ENCODE results near the gene HMCES. TPM values are rescaled to one million over a fixed set of nuclear protein-coding genes. Genes with fewer than 3 reads are reported as not detected.
A peak's percentile ranks its signal among the peaks of the same experiment; 100 is the strongest.
"Not testable (repeated sequence)": the region's sequence is repeated elsewhere in the genome, so short reads cannot be mapped to it uniquely, and the experiment has no call there.

The HMCES gene
- total and polyA plus RNA-seq, 2 experiments from 2014 or later = 20.1 to 34.3 TPM

GRCh38 chr3:129240436-129240835 is 38.2 kb upstream of the HMCES start:
- DNase-seq (ENCODE audit: low spot score) = no peak
- no peaks in the 10 kb centered on the region for H4K20me1 ChIP-seq (ENCODE audit: insufficient read depth, poor library complexity, severe bottlenecking)
- no peak overlapping the region for H3K4me2 ChIP-seq
- 50% methylated on average over 3 of the region's 3 CpGs for WGBS (ENCODE audit: low lambda C conversion rate, missing lambda C conversion rate)
- TF ChIP-seq EZH2phosphoT487 (IDR thresholded peaks at IDR 0.05; ENCODE audit: low read depth, severe bottlenecking, unreplicated experiment) = no peak
- TF ChIP-seq, protein P1, sequence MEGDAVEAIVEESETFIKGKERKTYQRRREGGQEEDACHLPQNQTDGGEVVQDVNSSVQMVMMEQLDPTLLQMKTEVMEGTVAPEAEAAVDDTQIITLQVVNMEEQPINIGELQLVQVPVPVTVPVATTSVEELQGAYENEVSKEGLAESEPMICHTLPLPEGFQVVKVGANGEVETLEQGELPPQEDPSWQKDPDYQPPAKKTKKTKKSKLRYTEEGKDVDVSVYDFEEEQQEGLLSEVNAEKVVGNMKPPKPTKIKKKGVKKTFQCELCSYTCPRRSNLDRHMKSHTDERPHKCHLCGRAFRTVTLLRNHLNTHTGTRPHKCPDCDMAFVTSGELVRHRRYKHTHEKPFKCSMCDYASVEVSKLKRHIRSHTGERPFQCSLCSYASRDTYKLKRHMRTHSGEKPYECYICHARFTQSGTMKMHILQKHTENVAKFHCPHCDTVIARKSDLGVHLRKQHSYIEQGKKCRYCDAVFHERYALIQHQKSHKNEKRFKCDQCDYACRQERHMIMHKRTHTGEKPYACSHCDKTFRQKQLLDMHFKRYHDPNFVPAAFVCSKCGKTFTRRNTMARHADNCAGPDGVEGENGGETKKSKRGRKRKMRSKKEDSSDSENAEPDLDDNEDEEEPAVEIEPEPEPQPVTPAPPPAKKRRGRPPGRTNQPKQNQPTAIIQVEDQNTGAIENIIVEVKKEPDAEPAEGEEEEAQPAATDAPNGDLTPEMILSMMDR (IDR thresholded peaks at IDR 0.05; ENCODE audit: poor library complexity) = no peak
- no peak for TF ChIP-seq EZH2 (IDR thresholded peaks at IDR 0.05; ENCODE audit: borderline replicate concordance)
- no peaks in the 10 kb centered on the region for H3K79me2 ChIP-seq
- H3K27me3 ChIP-seq = no peaks in the 10 kb centered on the region
- no peak overlapping the region for H2AFZ ChIP-seq
- no peak overlapping the region for H3K27ac ChIP-seq
- H3K4me3 ChIP-seq = no peak overlapping the region
- no peaks in the 10 kb centered on the region for H3K9me3 ChIP-seq (ENCODE audit: low read depth)
- no peaks in the 10 kb centered on the region for H3K9me2 ChIP-seq (replicated peaks; ENCODE audit: insufficient read depth)
- H3K36me3 ChIP-seq (replicated peaks; ENCODE audit: insufficient read depth, low read depth) = no peaks in the 10 kb centered on the region
- H3K4me1 ChIP-seq (ENCODE audit: insufficient read depth) = no peaks in the 10 kb centered on the region

DNA sequence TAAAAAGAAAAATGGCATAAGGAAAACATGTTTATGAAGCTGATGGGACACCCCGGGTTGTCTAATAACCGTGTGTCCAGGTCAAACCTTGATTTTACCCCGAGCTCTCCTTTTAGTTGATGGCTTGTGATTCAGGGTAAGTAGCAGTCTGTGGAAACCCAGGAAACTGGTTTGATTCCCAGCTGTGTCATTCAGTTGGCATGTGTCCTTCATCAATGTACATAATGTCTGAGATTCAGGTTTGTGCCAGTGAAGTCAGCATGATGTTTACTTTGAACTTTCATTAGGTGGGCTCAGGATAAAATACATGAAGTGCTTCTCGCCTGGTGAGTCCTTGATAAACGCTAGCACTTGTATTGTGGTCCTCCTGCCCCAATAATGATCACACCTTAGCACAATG is 33.5 kb upstream of the HMCES start:
- Histone ChIP-seq H3K27me3 (no peaks in the 10 kb centered on the region), H3K4me1 (ENCODE audit: insufficient read depth) (no peaks in the 10 kb centered on the region), H3K79me2 (peaks cover 22% of the 10 kb centered on the region), H3K36me3 (replicated peaks; ENCODE audit: insufficient read depth, low read depth) (no peaks in the 10 kb centered on the region), H3K4me3 (no peak overlapping the region), H3K9me2 (replicated peaks; ENCODE audit: insufficient read depth) (no peaks in the 10 kb centered on the region), H3K4me2 (peak overlapping the region; percentile 41), H3K27ac (peak overlapping the region; percentile 16), H3K9me3 (ENCODE audit: low read depth) (no peaks in the 10 kb centered on the region), H4K20me1 (ENCODE audit: insufficient read depth, poor library complexity, severe bottlenecking) (no peaks in the 10 kb centered on the region), H2AFZ (peak overlapping the region; percentile 34)
- TF ChIP-seq EZH2phosphoT487 (IDR thresholded peaks at IDR 0.05; ENCODE audit: low read depth, severe bottlenecking, unreplicated experiment) (no peak), EZH2 (IDR thresholded peaks at IDR 0.05; ENCODE audit: borderline replicate concordance) (no peak)
- TF ChIP-seq, protein P1 (IDR thresholded peaks at IDR 0.05; ENCODE audit: poor library complexity) = no peak
- DNase-seq (ENCODE audit: low spot score) = no peak
- WGBS (ENCODE audit: low lambda C conversion rate, missing lambda C conversion rate) = 92% methylated on average over 5 of the region's 5 CpGs

GRCh38 chr3:129245641-129246306 is 32.9 kb upstream of the HMCES start:
- not testable (repeated sequence) for H3K4me1 ChIP-seq (ENCODE audit: insufficient read depth); H3K9me2 ChIP-seq (replicated peaks; ENCODE audit: insufficient read depth); H3K4me3 ChIP-seq; H3K27me3 ChIP-seq; H3K36me3 ChIP-seq (replicated peaks; ENCODE audit: insufficient read depth, low read depth); H3K9me3 ChIP-seq (ENCODE audit: low read depth); H4K20me1 ChIP-seq (ENCODE audit: insufficient read depth, poor library complexity, severe bottlenecking)
- TF ChIP-seq, protein P1 (IDR thresholded peaks at IDR 0.05; ENCODE audit: poor library complexity) = peak; percentile 99
- peak overlapping the region; percentile 34 for H2AFZ ChIP-seq
- peak overlapping the region; percentile 41 for H3K4me2 ChIP-seq
- peaks cover 28% of the 10 kb centered on the region for H3K79me2 ChIP-seq
- peak; percentile 95 for DNase-seq (ENCODE audit: low spot score)
- peak overlapping the region; percentile 16 for H3K27ac ChIP-seq
- 21% methylated on average over 10 of the region's 11 CpGs for WGBS (ENCODE audit: low lambda C conversion rate, missing lambda C conversion rate)

GRCh38 chr3:129246636-129247035 is 32.0 kb upstream of the HMCES start:
- Histone ChIP-seq H3K4me2 (no peak overlapping the region), H3K9me3 (ENCODE audit: low read depth) (no peaks in the 10 kb centered on the region), H3K27me3 (no peaks in the 10 kb centered on the region), H3K9me2 (replicated peaks; ENCODE audit: insufficient read depth) (no peaks in the 10 kb centered on the region), H3K36me3 (replicated peaks; ENCODE audit: insufficient read depth, low read depth) (no peaks in the 10 kb centered on the region), H3K4me1 (ENCODE audit: insufficient read depth) (no peaks in the 10 kb centered on the region), H3K27ac (no peak overlapping the region), H3K4me3 (no peak overlapping the region), H2AFZ (no peak overlapping the region), H4K20me1 (ENCODE audit: insufficient read depth, poor library complexity, severe bottlenecking) (peaks cover 8% of the 10 kb centered on the region), H3K79me2 (peaks cover 37% of the 10 kb centered on the region)
- TF ChIP-seq, protein P1 (IDR thresholded peaks at IDR 0.05; ENCODE audit: poor library complexity) = no peak
- TF ChIP-seq EZH2 (IDR thresholded peaks at IDR 0.05; ENCODE audit: borderline replicate concordance) (no peak), EZH2phosphoT487 (IDR thresholded peaks at IDR 0.05; ENCODE audit: low read depth, severe bottlenecking, unreplicated experiment) (no peak)
- DNase-seq (ENCODE audit: low spot score) = no peak

Measured in hepatocyte (in vitro differentiated cells).